VCaP (cell line): Measurements from ENCODE around the gene LRIT1.

Experiments
- H3K27ac ChIP-seq: fragments of 450-650 bp; 2 replicates; pipeline ENCODE4 v1.5.1; 2017
- TF ChIP-seq, protein P1 (sequence below): fragments of 450-650 bp; conservative IDR thresholded peaks from 2 replicates; pipeline ENCODE4 v1.5.1; 2017; ENCODE audit warnings: mild to moderate bottlenecking, moderate library complexity

The LRIT1 gene

DNA sequence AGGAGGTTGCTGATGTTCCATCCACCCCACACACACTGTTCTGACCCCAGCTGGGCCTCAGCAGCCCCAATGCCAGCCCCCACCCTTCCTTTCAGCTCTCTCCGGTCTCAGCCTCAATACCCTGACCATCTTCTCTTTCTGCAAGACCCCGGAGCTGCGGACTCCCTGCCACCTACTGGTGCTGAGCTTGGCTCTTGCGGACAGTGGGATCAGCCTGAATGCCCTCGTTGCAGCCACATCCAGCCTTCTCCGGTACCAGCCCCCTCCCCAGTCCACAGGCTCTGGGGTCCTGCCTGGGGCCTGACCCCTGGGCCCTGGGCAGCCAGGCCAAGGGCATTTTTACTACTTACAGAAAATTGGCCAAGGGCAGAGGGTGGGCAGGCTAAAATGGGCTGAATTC is 6.2 kb upstream of the LRIT1 start:
- H3K27ac ChIP-seq: no peak overlapping the region
- TF ChIP-seq, protein P1, sequence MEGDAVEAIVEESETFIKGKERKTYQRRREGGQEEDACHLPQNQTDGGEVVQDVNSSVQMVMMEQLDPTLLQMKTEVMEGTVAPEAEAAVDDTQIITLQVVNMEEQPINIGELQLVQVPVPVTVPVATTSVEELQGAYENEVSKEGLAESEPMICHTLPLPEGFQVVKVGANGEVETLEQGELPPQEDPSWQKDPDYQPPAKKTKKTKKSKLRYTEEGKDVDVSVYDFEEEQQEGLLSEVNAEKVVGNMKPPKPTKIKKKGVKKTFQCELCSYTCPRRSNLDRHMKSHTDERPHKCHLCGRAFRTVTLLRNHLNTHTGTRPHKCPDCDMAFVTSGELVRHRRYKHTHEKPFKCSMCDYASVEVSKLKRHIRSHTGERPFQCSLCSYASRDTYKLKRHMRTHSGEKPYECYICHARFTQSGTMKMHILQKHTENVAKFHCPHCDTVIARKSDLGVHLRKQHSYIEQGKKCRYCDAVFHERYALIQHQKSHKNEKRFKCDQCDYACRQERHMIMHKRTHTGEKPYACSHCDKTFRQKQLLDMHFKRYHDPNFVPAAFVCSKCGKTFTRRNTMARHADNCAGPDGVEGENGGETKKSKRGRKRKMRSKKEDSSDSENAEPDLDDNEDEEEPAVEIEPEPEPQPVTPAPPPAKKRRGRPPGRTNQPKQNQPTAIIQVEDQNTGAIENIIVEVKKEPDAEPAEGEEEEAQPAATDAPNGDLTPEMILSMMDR: no peak

DNA sequence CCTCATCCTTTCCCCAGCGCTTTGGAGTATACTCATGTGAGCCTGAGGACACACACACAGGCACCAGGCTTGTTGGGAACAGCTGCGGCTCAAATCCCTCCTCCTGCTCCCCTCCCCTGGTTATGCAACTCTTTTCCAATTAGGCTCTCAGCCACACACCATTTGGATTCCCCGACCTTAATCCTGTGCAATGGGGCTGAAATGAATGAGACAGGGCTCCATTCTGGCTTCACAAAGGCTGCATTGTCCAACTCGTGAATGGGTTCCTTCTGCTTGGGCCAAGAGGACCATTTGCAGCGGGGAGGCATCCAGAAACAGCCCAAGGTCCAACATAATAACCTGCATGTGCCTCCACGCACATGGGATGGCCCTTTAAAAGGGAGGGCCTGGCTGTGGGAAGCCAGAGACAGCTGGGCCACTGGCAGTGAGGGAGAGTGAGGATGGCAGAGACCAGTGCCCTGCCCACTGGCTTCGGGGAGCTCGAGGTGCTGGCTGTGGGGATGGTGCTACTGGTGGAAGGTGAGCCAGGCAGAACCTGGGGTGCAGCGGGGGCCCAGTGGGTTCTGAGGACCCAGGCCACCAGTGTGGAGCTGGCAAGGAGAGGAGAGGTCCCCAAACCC is 3.4 kb upstream of the LRIT1 start, which contains the start of gene RGR:
Gene RGR (plus strand): TSS at position 403 of the 620 bp plus-strand sequence. CDS start 38 bp downstream, at position 441.
- TF ChIP-seq, protein P1: no peak
- no peak within 1 kb of the TSS for H3K27ac ChIP-seq

DNA sequence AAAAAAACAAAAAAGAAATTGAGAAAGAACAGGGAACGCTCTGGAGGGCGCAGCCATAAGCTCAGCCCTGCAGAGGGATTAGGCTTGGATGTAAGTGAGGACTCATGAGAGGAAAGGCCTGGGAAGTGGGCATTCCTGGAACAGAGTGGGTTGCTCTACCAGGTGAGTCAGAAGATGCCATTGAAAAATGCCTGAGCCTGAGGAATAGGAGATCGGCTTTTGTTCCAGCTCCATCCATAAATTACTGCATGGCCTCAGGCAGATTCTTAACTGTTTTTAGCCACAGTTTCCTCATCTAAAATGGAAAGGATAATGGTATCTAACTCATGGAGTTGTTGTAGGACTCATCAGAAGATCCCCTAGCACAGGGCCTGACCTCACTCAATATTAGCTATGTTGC is 2.4 kb upstream of the LRIT1 start:
- TF ChIP-seq, protein P1: no peak
- no peak overlapping the region for H3K27ac ChIP-seq

DNA sequence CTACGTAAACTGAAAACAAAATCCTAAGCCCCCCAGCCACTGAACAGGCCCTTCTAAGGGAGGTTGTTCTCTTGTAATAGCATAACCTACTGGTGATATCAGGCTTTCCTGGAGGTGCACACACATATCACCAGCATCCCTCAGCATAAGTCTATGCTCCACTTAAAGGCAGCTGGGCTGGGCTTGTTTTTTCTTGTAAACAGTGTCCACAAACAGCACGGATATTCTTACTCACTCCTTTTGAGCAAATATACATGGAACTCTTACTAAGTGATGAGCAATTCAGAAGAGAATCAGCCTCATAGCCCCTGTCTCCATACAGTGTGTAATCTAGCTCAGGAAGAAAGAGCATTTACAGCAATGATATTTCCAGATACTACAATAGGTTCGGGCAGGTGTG is 2.4 kb downstream of the LRIT1 start:
- TF ChIP-seq, protein P1: no peak
- no peak overlapping the region for H3K27ac ChIP-seq

DNA sequence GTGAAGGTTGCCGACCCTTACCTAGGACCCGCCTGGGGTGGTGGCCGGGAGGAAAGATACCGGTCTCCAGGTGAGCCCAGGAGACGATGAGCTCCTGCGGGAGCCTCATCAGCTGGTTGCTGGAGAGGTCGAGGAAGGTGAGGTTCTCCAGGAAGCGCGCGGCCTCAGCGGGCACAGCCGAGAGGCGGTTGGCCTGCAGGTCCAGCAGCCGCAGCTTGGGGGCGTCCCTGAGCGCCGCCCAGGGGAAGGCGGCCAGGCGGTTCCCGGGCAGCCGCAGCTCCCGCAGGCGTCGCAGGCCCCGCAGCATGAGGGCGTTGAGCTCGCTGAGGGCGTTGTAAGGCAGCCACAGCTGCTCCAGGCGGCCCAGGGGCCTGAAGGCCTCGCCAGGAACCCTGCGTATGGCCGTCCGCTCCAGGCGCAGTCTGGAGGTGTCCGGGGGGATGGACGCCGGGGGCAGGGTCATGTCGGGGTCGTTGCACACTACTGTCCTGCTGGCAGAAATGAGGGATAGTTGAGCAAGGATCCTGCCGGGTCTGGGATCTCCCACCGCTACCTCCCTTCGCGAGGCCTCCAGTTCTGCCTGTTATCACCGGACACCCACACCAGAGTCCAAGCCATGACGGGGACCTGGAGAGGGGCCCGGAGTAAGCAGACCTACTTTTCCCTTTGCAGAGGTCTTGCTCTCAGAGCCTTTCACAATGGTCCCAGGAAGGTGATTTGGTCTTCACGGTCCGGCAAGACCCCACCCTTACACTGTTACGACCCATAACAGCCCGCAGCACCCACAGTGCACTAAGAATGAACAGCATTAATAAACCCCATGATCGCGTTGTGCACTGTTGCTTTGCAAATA is 3.9 kb downstream of the LRIT1 start:
- no peak overlapping the region for H3K27ac ChIP-seq
- TF ChIP-seq, protein P1: no peak

DNA sequence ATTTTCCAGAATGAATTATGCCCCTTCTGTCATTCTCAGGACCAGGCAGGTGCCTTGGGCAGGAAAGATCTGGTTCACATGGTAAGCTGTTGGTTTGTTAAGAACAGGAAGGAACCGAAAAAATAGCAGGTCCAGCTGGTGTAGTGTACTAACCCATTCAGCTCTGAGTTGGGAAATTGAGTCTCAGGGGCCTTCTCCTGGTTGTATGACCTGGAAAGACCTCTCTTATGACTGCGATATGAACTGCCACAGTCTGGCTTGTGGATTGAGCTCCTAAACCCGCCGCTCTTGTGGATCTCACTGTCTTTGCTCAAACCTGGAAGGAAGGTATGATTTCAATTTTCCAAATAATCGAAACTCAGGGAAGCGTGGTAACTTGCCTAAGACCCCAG is 4.5 kb downstream of the LRIT1 start:
- no peak overlapping the region for H3K27ac ChIP-seq
- TF ChIP-seq, protein P1: no peak

DNA sequence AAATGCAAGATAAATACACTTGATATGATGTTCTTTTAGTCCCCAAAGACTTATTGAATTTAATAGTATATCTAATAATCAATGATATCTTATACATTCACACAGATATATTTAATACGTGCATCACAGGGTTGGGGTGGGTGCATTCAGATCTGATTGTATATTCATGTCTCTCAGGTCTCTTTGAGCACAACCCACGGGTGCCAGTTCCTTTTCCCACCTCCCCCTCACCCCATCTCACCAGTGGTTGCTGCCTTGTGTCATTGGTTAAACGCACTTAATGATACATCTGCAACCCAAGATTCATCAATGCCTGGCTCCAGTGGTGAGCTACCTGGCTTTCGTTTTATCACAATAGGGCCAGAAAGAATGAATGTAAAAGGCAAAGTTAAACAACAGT is 6.2 kb downstream of the LRIT1 start:
- TF ChIP-seq, protein P1: no peak
- H3K27ac ChIP-seq: no peak overlapping the region
